Right lobe of liver (tissue), 4 donors: ENCODE measurements around the gene LIF.

ENCODE experiments used
- CTCF ChIP-seq, 4 donors: fragments of 200-600 bp in 3 of 4; fragments of 450-650 bp in 1 of 4; IDR thresholded peaks; one replicate each; pipeline versions ENCODE4 v1.5.1 to v1.8.0; 2016 to 2022; ENCODE audit warnings: antibody characterized with exemption in 4 of 4, mild to moderate bottlenecking in 2 of 4
- POLR2A ChIP-seq: fragments of 450-650 bp; IDR thresholded peaks from one replicate; pipeline ENCODE4 v1.6.1; 2017; ENCODE audit warnings: antibody characterized with exemption, mild to moderate bottlenecking
- donor health status: DM: no; HTN: no; CAD: no.
- donor health status: DM: no; HTN: no; CAD: no.
- donor health status: DM: no; HTN: yes; CAD: no.

GRCh38 chr22:30198921-30199320 lies 47.6 kb downstream of the LIF start:
- TF ChIP-seq CTCF (IDR thresholded peaks at IDR 0.05) (no peak), POLR2A (no peak)
